ENCODE data around the gene TMIGD3. TPM values are rescaled to one million over a fixed set of nuclear protein-coding genes. Genes with fewer than 3 reads are reported as not detected.

TMIGD3 gene
- polyA plus RNA-seq, 3 donors, result 2.0 to 3.1 (median 2.1) TPM

DNA sequence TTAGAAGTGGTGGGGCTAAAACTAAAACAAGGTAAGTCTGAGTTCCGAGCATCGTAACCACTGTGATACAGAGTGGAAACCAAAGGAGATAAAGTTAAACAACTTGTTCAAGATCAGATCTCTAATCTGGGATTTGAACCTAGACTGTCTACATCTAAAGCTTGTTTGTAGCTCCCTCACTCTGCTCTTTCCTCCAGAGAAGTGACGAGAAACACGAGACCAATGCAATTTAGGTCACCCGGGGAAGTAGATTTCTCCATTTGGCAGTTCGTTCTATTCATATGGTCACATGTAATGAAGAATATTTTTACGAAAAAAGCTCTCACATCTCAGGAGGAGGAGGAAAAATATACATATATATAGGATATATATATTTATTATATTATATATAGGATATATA is 1.8 kb downstream of the TMIGD3 start:
- Mint-ChIP-seq H3K27ac (no peak overlapping the region), H3K9me3 (peaks cover 0 to under 1% (median 0%) of the 10 kb centered on the region in 7 donors), H3K27me3 (ENCODE audit: low read depth in 3 of 3) (peaks cover 0 to 1% (median 0%) of the 10 kb centered on the region in 3 donors), H3K4me3 (no peak overlapping the region), H3K4me1 (peaks cover 72% of the 10 kb centered on the region), H3K36me3 (peaks cover 5 to 13% of the 10 kb centered on the region in 2 donors)
- Histone ChIP-seq H3K9ac (ENCODE audit: insufficient read depth, low read length, poor library complexity, severe bottlenecking) (no peak overlapping the region), H3K4me2 (replicated peaks; ENCODE audit: extremely low read depth, low read length, poor library complexity, severe bottlenecking) (no peak overlapping the region), H3K36me3 (replicated peaks in 1 of 2; ENCODE audit: control insufficient read depth in 1 of 2, insufficient read depth in 2 of 2, low read length in 2 of 2) (no peaks in the 10 kb centered on the region), H2AFZ (ENCODE audit: insufficient read depth, low read depth, low read length, poor library complexity, severe bottlenecking) (no peak overlapping the region), H3K79me2 (ENCODE audit: insufficient read depth, low read length) (no peaks in the 10 kb centered on the region), H3K4me3 (replicated peaks in 1 of 3; ENCODE audit: low read depth in 2 of 3, low read length in 3 of 3) (no peak overlapping the region), H3K9me3 (replicated peaks in 1 of 2; ENCODE audit: control insufficient read depth in 1 of 2, insufficient read depth in 1 of 2, low read length in 2 of 2) (no peaks in the 10 kb centered on the region), H4K20me1 (ENCODE audit: insufficient read depth, low read length) (no peaks in the 10 kb centered on the region), H3K27me3 (ENCODE audit: control insufficient read depth in 2 of 2, insufficient read depth in 2 of 2, low read length in 2 of 2) (no peaks in the 10 kb centered on the region), H3K27ac (ENCODE audit: low read depth in 1 of 2, low read length in 2 of 2) (no peak overlapping the region), H3K4me1 (ENCODE audit: control insufficient read depth in 1 of 2, insufficient read depth in 2 of 2, low read length in 2 of 2) (peaks cover 63 to 67% of the 10 kb centered on the region in 2 donors)
- DNase-seq, result no peak
- intact Hi-C loops (cut with micrococcal nuclease), result loop anchor here in 1 of 2 donors (10.0 kb wide), 2 partner anchors 47 to 233 kb away; partner anchors contain the start of gene INKA2
- TF ChIP-seq, protein P1, sequence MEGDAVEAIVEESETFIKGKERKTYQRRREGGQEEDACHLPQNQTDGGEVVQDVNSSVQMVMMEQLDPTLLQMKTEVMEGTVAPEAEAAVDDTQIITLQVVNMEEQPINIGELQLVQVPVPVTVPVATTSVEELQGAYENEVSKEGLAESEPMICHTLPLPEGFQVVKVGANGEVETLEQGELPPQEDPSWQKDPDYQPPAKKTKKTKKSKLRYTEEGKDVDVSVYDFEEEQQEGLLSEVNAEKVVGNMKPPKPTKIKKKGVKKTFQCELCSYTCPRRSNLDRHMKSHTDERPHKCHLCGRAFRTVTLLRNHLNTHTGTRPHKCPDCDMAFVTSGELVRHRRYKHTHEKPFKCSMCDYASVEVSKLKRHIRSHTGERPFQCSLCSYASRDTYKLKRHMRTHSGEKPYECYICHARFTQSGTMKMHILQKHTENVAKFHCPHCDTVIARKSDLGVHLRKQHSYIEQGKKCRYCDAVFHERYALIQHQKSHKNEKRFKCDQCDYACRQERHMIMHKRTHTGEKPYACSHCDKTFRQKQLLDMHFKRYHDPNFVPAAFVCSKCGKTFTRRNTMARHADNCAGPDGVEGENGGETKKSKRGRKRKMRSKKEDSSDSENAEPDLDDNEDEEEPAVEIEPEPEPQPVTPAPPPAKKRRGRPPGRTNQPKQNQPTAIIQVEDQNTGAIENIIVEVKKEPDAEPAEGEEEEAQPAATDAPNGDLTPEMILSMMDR (IDR thresholded peaks at IDR 0.05), result no peak
- WGBS (ENCODE audit: insufficient coverage), result 90% methylated on average over 2 of the region's 7 CpGs

DNA sequence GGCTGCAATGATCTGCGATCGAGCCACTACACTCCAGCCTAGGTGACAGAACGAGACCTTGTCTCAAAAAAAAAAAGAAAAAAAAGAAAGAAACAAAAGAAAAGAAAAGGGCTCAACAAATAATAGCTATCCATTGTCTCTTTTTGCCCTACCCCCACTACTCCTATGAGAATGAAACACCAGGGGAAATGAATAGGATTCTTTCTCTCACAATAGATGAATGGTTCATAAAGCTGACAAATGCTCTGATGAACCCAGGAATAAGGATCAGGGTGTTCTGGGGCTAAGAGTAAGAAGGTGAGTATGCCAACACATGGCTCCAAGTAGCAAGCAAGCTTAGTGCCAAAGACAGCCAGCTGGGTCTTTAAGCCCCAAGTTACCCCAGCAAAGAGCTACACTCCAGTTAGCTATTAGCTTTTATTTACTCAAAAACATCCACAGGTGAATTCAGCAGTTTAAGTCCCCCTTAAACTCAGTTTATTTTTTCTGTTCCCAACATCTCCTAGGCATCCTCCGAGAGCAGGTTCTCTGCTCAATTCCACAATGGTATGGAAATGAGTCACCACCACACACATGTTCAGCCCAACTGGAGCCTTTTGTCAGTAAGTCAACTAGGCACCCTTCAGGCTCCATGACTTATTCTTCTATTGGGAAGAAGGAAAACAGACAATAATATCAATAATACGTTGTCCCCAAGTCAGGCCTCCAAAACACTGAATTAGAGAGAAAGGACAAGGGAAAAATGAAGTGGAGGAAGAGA is 4.2 kb downstream of the TMIGD3 start:
- peak overlapping the region in 3 of 7 donors; percentile 33 to 40 (median 39) for H3K27ac Mint-ChIP-seq
- no peak for DNase-seq

More for the DNA sequence above, 4.2 kb downstream of the TMIGD3 start:
- H2AFZ ChIP-seq (ENCODE audit: insufficient read depth, low read depth, low read length, poor library complexity, severe bottlenecking), result no peak overlapping the region
- no peaks in the 10 kb centered on the region for H3K9me3 ChIP-seq (replicated peaks in 1 of 2; ENCODE audit: control insufficient read depth in 1 of 2, insufficient read depth in 1 of 2, low read length in 2 of 2)
- intact Hi-C loops (cut with micrococcal nuclease), result no loop called here
- H3K4me3 Mint-ChIP-seq, result no peak overlapping the region
- H3K79me2 ChIP-seq (ENCODE audit: insufficient read depth, low read length), result no peaks in the 10 kb centered on the region
- H3K9ac ChIP-seq (ENCODE audit: insufficient read depth, low read length, poor library complexity, severe bottlenecking), result no peak overlapping the region
- no CpG with 5 or more reads among the region's 5 CpGs for WGBS (ENCODE audit: insufficient coverage)
- H3K27me3 Mint-ChIP-seq (ENCODE audit: low read depth in 3 of 3), result peaks cover 0 to 3% (median 0%) of the 10 kb centered on the region in 3 donors
- peaks cover 5 to 11% of the 10 kb centered on the region in 2 donors for H3K36me3 Mint-ChIP-seq
- no peak overlapping the region for H3K4me2 ChIP-seq (replicated peaks; ENCODE audit: extremely low read depth, low read length, poor library complexity, severe bottlenecking)
- no peak overlapping the region for H3K27ac ChIP-seq (ENCODE audit: low read depth in 1 of 2, low read length in 2 of 2)
- no peaks in the 10 kb centered on the region for H3K27me3 ChIP-seq (ENCODE audit: control insufficient read depth in 2 of 2, insufficient read depth in 2 of 2, low read length in 2 of 2)
- no peaks in the 10 kb centered on the region for H3K36me3 ChIP-seq (replicated peaks in 1 of 2; ENCODE audit: control insufficient read depth in 1 of 2, insufficient read depth in 2 of 2, low read length in 2 of 2)
- H4K20me1 ChIP-seq (ENCODE audit: insufficient read depth, low read length), result no peaks in the 10 kb centered on the region
- H3K4me1 Mint-ChIP-seq, result peaks cover 49% of the 10 kb centered on the region
- H3K9me3 Mint-ChIP-seq, result peaks cover 0 to 3% (median 0%) of the 10 kb centered on the region in 7 donors
- H3K4me3 ChIP-seq (replicated peaks in 1 of 3; ENCODE audit: low read depth in 2 of 3, low read length in 3 of 3), result no peak overlapping the region
- H3K4me1 ChIP-seq (ENCODE audit: control insufficient read depth in 1 of 2, insufficient read depth in 2 of 2, low read length in 2 of 2), result peaks cover 39 to 44% of the 10 kb centered on the region in 2 donors
- TF ChIP-seq, protein P1 (IDR thresholded peaks at IDR 0.05), result no peak
